ENCODE data around the gene MYADML2. TPM values are rescaled to one million over a fixed set of nuclear protein-coding genes. Genes with fewer than 3 reads are reported as not detected.

Gene MYADML2
- total RNA-seq, 2 experiments from 2014 or later: 0.19 TPM; not detected in 1

- H3K36me3 ChIP-seq (ENCODE audit: insufficient read depth, low read length): peaks cover 34% of the 10 kb centered on the region
- H3K79me2 ChIP-seq (ENCODE audit: insufficient read depth, low read depth, low read length): no peaks in the 10 kb centered on the region
- DNase-seq (ENCODE audit: low spot score): no peak
- ChIA-PET POLR2A (no interaction called here), CTCF (ENCODE audit: unreplicated experiment) (no interaction called here)
- no peak for TF ChIP-seq EZH2phosphoT487 (IDR thresholded peaks at IDR 0.05; ENCODE audit: borderline replicate concordance, low read depth, low read length)
- TF ChIP-seq, protein P1, sequence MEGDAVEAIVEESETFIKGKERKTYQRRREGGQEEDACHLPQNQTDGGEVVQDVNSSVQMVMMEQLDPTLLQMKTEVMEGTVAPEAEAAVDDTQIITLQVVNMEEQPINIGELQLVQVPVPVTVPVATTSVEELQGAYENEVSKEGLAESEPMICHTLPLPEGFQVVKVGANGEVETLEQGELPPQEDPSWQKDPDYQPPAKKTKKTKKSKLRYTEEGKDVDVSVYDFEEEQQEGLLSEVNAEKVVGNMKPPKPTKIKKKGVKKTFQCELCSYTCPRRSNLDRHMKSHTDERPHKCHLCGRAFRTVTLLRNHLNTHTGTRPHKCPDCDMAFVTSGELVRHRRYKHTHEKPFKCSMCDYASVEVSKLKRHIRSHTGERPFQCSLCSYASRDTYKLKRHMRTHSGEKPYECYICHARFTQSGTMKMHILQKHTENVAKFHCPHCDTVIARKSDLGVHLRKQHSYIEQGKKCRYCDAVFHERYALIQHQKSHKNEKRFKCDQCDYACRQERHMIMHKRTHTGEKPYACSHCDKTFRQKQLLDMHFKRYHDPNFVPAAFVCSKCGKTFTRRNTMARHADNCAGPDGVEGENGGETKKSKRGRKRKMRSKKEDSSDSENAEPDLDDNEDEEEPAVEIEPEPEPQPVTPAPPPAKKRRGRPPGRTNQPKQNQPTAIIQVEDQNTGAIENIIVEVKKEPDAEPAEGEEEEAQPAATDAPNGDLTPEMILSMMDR (conservative IDR thresholded peaks at IDR 0.05; ENCODE audit: low read length): no peak
- H3K9me2 ChIP-seq (ENCODE audit: insufficient read depth, low read length): no peaks in the 10 kb centered on the region
- H3K4me2 ChIP-seq (ENCODE audit: low read length): no peak overlapping the region
- no TSS peak for BruUV-seq (replicated peaks)
- no peak overlapping the region for H3K27ac ChIP-seq (ENCODE audit: low read depth, low read length, poor library complexity, severe bottlenecking)
- H3K4me3 ChIP-seq (ENCODE audit: low read depth, low read length, poor library complexity, severe bottlenecking): no peak overlapping the region
- H3K9me3 ChIP-seq (ENCODE audit: low read length): no peaks in the 10 kb centered on the region
- H4K20me1 ChIP-seq (ENCODE audit: insufficient read depth, low read length): no peaks in the 10 kb centered on the region
- no peak overlapping the region for H2AFZ ChIP-seq (ENCODE audit: low read length)
- H3K4me1 ChIP-seq (ENCODE audit: insufficient read depth, low read length, poor library complexity, severe bottlenecking): no peaks in the 10 kb centered on the region
- intact Hi-C loops (cut with micrococcal nuclease; ENCODE audit: unreplicated experiment): no loop called here
Measured at GRCh38 chr17:81987161-81987770, 40.2 kb upstream of the MYADML2 start.

DNA sequence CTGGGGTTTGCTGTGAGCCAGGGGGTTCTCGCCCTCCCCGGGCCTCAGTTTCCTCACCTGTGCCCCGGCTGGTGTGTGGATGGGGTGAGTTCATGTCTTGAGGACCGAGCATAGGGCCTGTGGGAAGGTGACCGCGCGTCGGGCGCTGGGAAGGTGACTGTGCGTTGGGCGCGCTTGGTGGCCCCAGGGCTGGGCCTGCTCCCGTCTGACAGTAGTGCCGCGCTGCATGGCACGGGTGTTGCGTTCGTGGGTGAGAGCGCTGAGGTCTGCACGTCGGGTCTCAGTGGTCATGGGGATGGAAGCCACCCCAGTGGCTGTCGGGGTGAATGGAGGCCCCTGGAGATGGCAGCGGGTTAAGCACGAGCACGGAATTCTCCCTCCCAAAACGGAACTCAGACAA lies 39.6 kb upstream of the MYADML2 start:
- no peaks in the 10 kb centered on the region for H3K79me2 ChIP-seq (ENCODE audit: insufficient read depth, low read depth, low read length)
- intact Hi-C loops (cut with micrococcal nuclease; ENCODE audit: unreplicated experiment): no loop called here
- no peak overlapping the region for H3K4me2 ChIP-seq (ENCODE audit: low read length)
- no peak overlapping the region for H3K27ac ChIP-seq (ENCODE audit: low read depth, low read length, poor library complexity, severe bottlenecking)
- H2AFZ ChIP-seq (ENCODE audit: low read length): no peak overlapping the region
- H3K4me1 ChIP-seq (ENCODE audit: insufficient read depth, low read length, poor library complexity, severe bottlenecking): no peaks in the 10 kb centered on the region
- peaks cover 34% of the 10 kb centered on the region for H3K36me3 ChIP-seq (ENCODE audit: insufficient read depth, low read length)
- H3K9me2 ChIP-seq (ENCODE audit: insufficient read depth, low read length): no peaks in the 10 kb centered on the region
- H3K9me3 ChIP-seq (ENCODE audit: low read length): no peaks in the 10 kb centered on the region
- no peak for DNase-seq (ENCODE audit: low spot score)
- H4K20me1 ChIP-seq (ENCODE audit: insufficient read depth, low read length): no peaks in the 10 kb centered on the region
- BruUV-seq (replicated peaks): no TSS peak
- CTCF ChIA-PET (ENCODE audit: unreplicated experiment): no interaction called here
- no peak overlapping the region for H3K4me3 ChIP-seq (ENCODE audit: low read depth, low read length, poor library complexity, severe bottlenecking)
- no peak for TF ChIP-seq EZH2phosphoT487 (IDR thresholded peaks at IDR 0.05; ENCODE audit: borderline replicate concordance, low read depth, low read length)
- TF ChIP-seq, protein P1 (conservative IDR thresholded peaks at IDR 0.05; ENCODE audit: low read length): no peak
- POLR2A ChIA-PET: no interaction called here

DNA sequence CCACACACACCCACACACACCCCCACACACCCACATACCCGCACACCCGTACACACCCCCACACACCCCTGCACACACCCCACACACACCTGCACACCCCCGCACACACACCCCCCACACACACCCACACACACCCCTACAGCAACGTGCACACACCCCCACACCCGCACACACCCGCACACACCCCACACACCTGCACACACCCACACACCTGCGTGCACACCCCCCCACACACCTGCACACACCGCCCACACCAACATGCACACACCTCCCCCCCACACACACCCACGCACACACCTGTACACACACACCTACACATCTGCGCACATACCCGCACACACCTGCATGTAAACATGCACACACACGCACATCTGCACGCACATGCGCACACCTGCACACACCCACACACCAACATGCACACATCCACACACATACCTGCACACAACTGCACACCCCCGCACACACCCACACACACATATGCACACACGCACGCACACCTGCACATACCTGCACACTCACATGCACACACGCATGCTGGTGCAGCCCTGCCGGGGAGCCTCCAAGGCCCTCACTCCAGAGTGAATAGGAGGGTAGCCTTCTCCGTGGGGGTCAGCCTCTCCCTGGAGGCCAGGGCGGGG lies 37.9 kb upstream of the MYADML2 start:
- TF ChIP-seq, protein P1 (conservative IDR thresholded peaks at IDR 0.05; ENCODE audit: low read length): no peak
- no peak for TF ChIP-seq EZH2phosphoT487 (IDR thresholded peaks at IDR 0.05; ENCODE audit: borderline replicate concordance, low read depth, low read length)
- peaks cover 41% of the 10 kb centered on the region for H3K36me3 ChIP-seq (ENCODE audit: insufficient read depth, low read length)
- intact Hi-C loops (cut with micrococcal nuclease; ENCODE audit: unreplicated experiment): no loop called here
- CTCF ChIA-PET (ENCODE audit: unreplicated experiment): no interaction called here
- no peaks in the 10 kb centered on the region for H3K4me1 ChIP-seq (ENCODE audit: insufficient read depth, low read length, poor library complexity, severe bottlenecking)
- H4K20me1 ChIP-seq (ENCODE audit: insufficient read depth, low read length): no peaks in the 10 kb centered on the region
- H3K9me3 ChIP-seq (ENCODE audit: low read length): no peaks in the 10 kb centered on the region
- no peak for DNase-seq (ENCODE audit: low spot score)
- no TSS peak for BruUV-seq (replicated peaks)
- no peak overlapping the region for H3K27ac ChIP-seq (ENCODE audit: low read depth, low read length, poor library complexity, severe bottlenecking)
- H3K79me2 ChIP-seq (ENCODE audit: insufficient read depth, low read depth, low read length): no peaks in the 10 kb centered on the region
- no peaks in the 10 kb centered on the region for H3K9me2 ChIP-seq (ENCODE audit: insufficient read depth, low read length)
- POLR2A ChIA-PET: no interaction called here
- no peak overlapping the region for H3K4me3 ChIP-seq (ENCODE audit: low read depth, low read length, poor library complexity, severe bottlenecking)
- no peak overlapping the region for H2AFZ ChIP-seq (ENCODE audit: low read length)
- no peak overlapping the region for H3K4me2 ChIP-seq (ENCODE audit: low read length)
